KMS-11 (cell line): ENCODE results near the gene CCR3.

Source experiments
- H2AFZ ChIP-seq: fragments of 200-600 bp; sonication (generic); 2 replicates; pipeline ENCODE4 v1.6.1; 2016; ENCODE audit warnings: antibody characterized with exemption, mixed run types, low read depth
- H3K27ac ChIP-seq: fragments of 200-600 bp; sonication (generic); 2 replicates; pipeline ENCODE4 v1.6.1; 2016; ENCODE audit warnings: mild to moderate bottlenecking, mixed run types
- H3K27me3 ChIP-seq: fragments of 200-600 bp; sonication (generic); 2 replicates; pipeline ENCODE4 v1.6.1; 2017; ENCODE audit warnings: mild to moderate bottlenecking, low read depth, mixed run types, moderate library complexity; ENCODE audit not compliant: insufficient read depth
- H3K36me3 ChIP-seq: fragments of 200-600 bp; sonication (generic); 2 replicates; pipeline ENCODE4 v1.6.1; 2017; ENCODE audit warnings: mild to moderate bottlenecking, mixed run types; ENCODE audit not compliant: insufficient read depth
- H3K4me1 ChIP-seq: fragments of 200-600 bp; sonication (generic); 2 replicates; pipeline ENCODE4 v1.6.1; 2016; ENCODE audit warnings: mild to moderate bottlenecking, low read depth, mixed run types; ENCODE audit not compliant: poor library complexity, severe bottlenecking
- H3K4me2 ChIP-seq: fragments of 200-600 bp; sonication (generic); 2 replicates; pipeline ENCODE4 v1.7.0; 2016; ENCODE audit warnings: mild to moderate bottlenecking, mixed run types
- H3K4me3 ChIP-seq: fragments of 200-600 bp; sonication (generic); IDR thresholded peaks from 2 replicates; pipeline ENCODE4 v1.6.1; 2017; ENCODE audit warnings: low read depth, low read length, mixed read lengths; ENCODE audit not compliant: insufficient read depth
- H3K79me2 ChIP-seq: fragments of 200-600 bp; sonication (generic); 2 replicates; pipeline ENCODE4 v1.6.1; 2016; ENCODE audit warnings: low read depth, mixed run types; ENCODE audit not compliant: insufficient read depth
- H3K9ac ChIP-seq: fragments of 200-600 bp; sonication (generic); 2 replicates; pipeline ENCODE4 v1.6.1; 2016; ENCODE audit warnings: mild to moderate bottlenecking, mixed run types
- H4K20me1 ChIP-seq: fragments of 200-600 bp; sonication (generic); 2 replicates; pipeline ENCODE4 v1.6.1; 2016; ENCODE audit warnings: mild to moderate bottlenecking, mixed run types; ENCODE audit not compliant: insufficient read depth
- TF ChIP-seq, protein P1 (sequence below): fragments of 200-600 bp; sonication (generic); conservative IDR thresholded peaks from 2 replicates; pipeline ENCODE4 v1.6.1; 2017; ENCODE audit warnings: low read depth, mild to moderate bottlenecking, antibody characterized with exemption, low read length, moderate library complexity, mixed read lengths

The CCR3 gene

DNA sequence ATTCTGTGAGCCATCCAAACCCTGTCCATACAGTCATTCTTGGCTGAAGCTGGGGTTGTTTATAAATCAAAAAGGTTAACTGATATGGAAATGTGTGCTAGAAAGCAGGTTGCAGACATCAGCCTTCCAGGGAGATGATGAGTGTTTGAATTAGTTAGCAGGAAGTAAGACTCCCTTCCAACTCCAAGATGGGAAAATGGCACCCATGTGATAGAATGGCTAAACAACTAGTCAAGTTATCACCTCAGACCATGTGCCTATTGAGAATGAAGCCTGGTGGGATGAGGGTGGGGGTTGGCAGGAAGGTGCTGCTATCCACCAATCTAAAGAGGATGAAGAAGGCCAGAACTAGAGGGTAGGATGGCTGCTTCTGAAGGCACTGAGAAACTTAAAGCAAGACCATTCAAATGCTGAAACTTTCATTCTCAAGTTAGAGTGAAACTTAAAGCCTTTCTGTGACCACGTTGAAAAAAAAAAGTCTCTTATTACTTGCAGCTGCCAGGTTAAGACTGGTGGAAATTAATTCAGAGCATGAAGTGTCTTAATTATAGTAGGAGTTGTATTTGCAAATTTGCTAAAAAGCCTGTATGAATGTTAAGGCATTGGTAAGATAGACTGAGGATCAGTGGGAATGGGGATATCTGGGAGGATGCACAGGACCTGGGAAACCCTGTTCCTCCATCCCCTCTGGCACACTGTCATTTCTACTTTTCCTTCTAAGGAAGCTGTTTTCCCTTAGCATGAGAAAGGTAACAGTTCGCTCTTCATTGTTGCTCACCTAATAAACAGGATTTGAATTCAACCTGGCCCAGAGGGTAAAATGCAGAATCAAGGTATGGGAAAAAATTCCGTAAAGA is 36.8 kb downstream of the CCR3 start:
- no peak overlapping the region for H2AFZ ChIP-seq
- H3K4me3 ChIP-seq: no peak overlapping the region
- H4K20me1 ChIP-seq: no peaks in the 10 kb centered on the region
- H3K4me1 ChIP-seq: peaks cover 61% of the 10 kb centered on the region
- no peaks in the 10 kb centered on the region for H3K27me3 ChIP-seq
- H3K4me2 ChIP-seq: no peak overlapping the region; the same call in 1 of the 2 replicates
- TF ChIP-seq, protein P1, sequence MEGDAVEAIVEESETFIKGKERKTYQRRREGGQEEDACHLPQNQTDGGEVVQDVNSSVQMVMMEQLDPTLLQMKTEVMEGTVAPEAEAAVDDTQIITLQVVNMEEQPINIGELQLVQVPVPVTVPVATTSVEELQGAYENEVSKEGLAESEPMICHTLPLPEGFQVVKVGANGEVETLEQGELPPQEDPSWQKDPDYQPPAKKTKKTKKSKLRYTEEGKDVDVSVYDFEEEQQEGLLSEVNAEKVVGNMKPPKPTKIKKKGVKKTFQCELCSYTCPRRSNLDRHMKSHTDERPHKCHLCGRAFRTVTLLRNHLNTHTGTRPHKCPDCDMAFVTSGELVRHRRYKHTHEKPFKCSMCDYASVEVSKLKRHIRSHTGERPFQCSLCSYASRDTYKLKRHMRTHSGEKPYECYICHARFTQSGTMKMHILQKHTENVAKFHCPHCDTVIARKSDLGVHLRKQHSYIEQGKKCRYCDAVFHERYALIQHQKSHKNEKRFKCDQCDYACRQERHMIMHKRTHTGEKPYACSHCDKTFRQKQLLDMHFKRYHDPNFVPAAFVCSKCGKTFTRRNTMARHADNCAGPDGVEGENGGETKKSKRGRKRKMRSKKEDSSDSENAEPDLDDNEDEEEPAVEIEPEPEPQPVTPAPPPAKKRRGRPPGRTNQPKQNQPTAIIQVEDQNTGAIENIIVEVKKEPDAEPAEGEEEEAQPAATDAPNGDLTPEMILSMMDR: no peak
- H3K79me2 ChIP-seq: no peaks in the 10 kb centered on the region
- no peak overlapping the region for H3K9ac ChIP-seq
- H3K27ac ChIP-seq: no peak overlapping the region
- H3K36me3 ChIP-seq: no peaks in the 10 kb centered on the region

DNA sequence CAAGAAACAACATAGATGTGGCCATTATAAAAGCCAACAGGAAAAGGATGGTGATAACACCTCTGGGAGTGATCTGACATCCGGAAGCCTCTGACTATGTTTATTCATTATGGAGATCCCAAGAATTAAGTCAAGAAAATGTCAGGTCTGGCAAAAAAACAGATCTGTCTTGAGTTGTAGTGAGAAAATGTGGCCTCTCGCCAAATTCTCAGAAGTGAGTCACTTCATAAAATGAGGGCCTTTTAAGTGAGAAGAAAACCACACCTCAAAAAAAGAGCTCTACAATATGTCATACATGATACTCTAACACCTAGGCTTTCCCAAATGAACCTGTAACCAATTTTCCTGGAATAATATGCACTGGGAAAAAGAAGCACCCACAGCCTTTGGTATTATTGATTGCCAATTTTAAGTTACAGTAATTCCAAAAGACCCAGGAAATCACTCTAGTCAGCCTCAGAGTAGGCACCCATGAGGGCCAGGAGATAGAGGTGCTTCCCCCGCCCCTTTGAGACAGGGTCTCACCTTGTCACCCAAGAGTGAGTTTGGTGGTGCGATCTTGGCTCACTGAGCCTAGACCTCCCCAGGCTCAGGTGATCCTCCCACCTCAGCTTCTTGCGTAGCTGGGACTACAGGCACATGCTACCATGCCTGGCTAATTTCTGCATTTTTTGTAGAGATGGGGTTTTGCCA is 38.0 kb downstream of the CCR3 start:
- no peaks in the 10 kb centered on the region for H3K27me3 ChIP-seq
- H3K79me2 ChIP-seq: no peaks in the 10 kb centered on the region
- TF ChIP-seq, protein P1: no peak
- H3K4me3 ChIP-seq: no peak overlapping the region
- no peaks in the 10 kb centered on the region for H4K20me1 ChIP-seq
- H3K4me2 ChIP-seq: no peak overlapping the region
- no peak overlapping the region for H2AFZ ChIP-seq
- no peaks in the 10 kb centered on the region for H3K36me3 ChIP-seq
- H3K4me1 ChIP-seq: peaks cover 73% of the 10 kb centered on the region
- H3K9ac ChIP-seq: no peak overlapping the region
- no peak overlapping the region for H3K27ac ChIP-seq

DNA sequence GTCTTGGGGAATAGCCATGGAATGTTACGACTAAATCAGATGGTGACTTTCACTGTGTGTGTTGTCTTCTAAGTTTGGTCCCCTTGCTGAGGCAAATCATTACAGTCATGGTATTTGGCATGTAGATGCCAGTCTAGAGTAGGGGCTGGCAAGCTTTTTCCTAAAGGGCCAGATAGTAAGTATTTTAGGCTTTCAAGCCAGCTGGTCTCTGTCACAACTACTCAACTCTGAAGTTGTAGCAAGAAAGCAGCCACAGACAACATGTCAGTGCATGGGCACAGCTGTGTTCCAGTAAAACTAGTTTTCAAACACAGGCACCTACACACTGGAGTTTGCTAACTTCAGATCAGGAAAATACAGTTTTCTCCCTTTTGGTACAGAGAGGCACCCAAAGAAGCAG is 39.3 kb downstream of the CCR3 start:
- Histone ChIP-seq H2AFZ (no peak overlapping the region), H3K4me2 (no peak overlapping the region), H4K20me1 (no peaks in the 10 kb centered on the region), H3K27ac (no peak overlapping the region), H3K36me3 (no peaks in the 10 kb centered on the region), H3K9ac (no peak overlapping the region), H3K4me3 (no peak overlapping the region), H3K79me2 (no peaks in the 10 kb centered on the region), H3K4me1 (peaks cover 83% of the 10 kb centered on the region), H3K27me3 (no peaks in the 10 kb centered on the region)
- TF ChIP-seq, protein P1: no peak

DNA sequence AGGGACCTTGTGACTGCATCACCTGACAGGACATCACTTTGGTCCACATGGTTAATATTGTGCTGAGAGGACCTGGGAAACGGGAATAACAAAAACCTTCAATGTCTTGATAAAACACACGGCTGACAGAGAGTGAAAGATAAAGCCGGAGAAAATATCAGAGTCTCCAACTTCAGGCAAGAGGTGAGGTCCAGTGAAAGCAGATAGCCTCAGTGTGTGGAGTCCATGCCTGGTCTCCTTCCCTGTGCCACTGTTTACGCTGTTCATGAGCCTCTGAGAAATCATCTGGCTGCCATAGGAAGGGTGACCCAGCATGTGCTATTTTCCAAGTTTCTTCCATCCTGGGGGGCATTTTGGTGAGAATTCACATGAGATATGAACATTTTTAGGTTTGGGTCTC is 39.8 kb downstream of the CCR3 start:
- H3K36me3 ChIP-seq: no peaks in the 10 kb centered on the region
- no peaks in the 10 kb centered on the region for H3K27me3 ChIP-seq
- no peak overlapping the region for H3K4me2 ChIP-seq
- H3K4me1 ChIP-seq: peaks cover 79% of the 10 kb centered on the region
- no peak overlapping the region for H3K4me3 ChIP-seq
- no peaks in the 10 kb centered on the region for H3K79me2 ChIP-seq
- H2AFZ ChIP-seq: no peak overlapping the region
- H3K9ac ChIP-seq: no peak overlapping the region
- no peaks in the 10 kb centered on the region for H4K20me1 ChIP-seq
- TF ChIP-seq, protein P1: no peak
- no peak overlapping the region for H3K27ac ChIP-seq
